H1 (cell line): ENCODE measurements around the gene DKK3. TPM values are rescaled to one million over a fixed set of nuclear protein-coding genes. Genes with fewer than 3 reads are reported as not detected.

Experiments
- CTCF ChIA-PET: fragments of 300-600 bp; sonication (Branson Sonifier 250); formaldehyde crosslinking; loops from one replicate; lab custom pipeline; 2021; ENCODE audit not compliant: partially characterized antibody; lab: Charles Lee
- POLR2A ChIA-PET: fragments of 300-600 bp; sonication (Branson Sonifier 250); formaldehyde crosslinking; loops from one replicate; lab custom pipeline; 2021; ENCODE audit warnings: inconsistent platforms; ENCODE audit not compliant: partially characterized antibody; lab: Charles Lee
- DNase-seq, 2 experiments: peaks; one replicate each; pipeline versions ENCODE4 v3.0.0 to v3.0.0-alpha.2; 2010 to 2022; ENCODE audit warnings: low spot score in 2 of 2, low read depth in 1 of 2, mixed read lengths in 1 of 2
- FAIRE-seq: peaks from 2 replicates; lab custom pipeline; 2011; peaks lifted over from hg19 to GRCh38; lab: Jason Lieb, UNC
- H2AFZ ChIP-seq: 2 replicates; pipeline ENCODE4 v1.8.1; 2012; ENCODE audit warnings: low read length, inconsistent platforms
- H2AK5ac ChIP-seq: 2 replicates; pipeline ENCODE4 v1.6.1; 2013; ENCODE audit warnings: low read depth, low read length
- H2BK120ac ChIP-seq: replicated peaks from 2 replicates; pipeline ENCODE3; 2013; ENCODE audit warnings: low read depth, low read length, inconsistent platforms
- H2BK12ac ChIP-seq: 2 replicates; pipeline ENCODE4 v1.6.1; 2013; ENCODE audit warnings: low read depth, low read length
- H2BK15ac ChIP-seq: 2 replicates; pipeline ENCODE4 v1.6.1; 2013; ENCODE audit warnings: low read length
- H2BK20ac ChIP-seq: 2 replicates; pipeline ENCODE4 v1.6.1; 2013; ENCODE audit warnings: low read length
- H2BK5ac ChIP-seq: 2 replicates; pipeline ENCODE4 v1.6.1; 2013; ENCODE audit warnings: low read depth, low read length
- H3K14ac ChIP-seq: 2 replicates; pipeline ENCODE4 v1.6.1; 2013; ENCODE audit warnings: inconsistent platforms; ENCODE audit not compliant: insufficient read length
- H3K18ac ChIP-seq: 2 replicates; pipeline ENCODE4 v1.6.1; 2013; ENCODE audit warnings: low read length; ENCODE audit errors: extremely low read depth
- H3K23ac ChIP-seq: 2 replicates; pipeline ENCODE4 v1.6.1; 2013; ENCODE audit warnings: inconsistent platforms; ENCODE audit not compliant: insufficient read length
- H3K23me2 ChIP-seq: 2 replicates; pipeline ENCODE4 v1.6.1; 2013; ENCODE audit warnings: low read depth, low read length
- H3K27ac ChIP-seq: 2 replicates; pipeline ENCODE4 v1.6.1; 2011; ENCODE audit warnings: low read depth, low read length, inconsistent platforms
- H3K27me3 ChIP-seq, 4 experiments: replicated peaks in 1 of 4; 1 replicate in 1 of 4; 2 replicates in 3 of 4; pipeline versions ENCODE4 v1.6.1 to v1.8.1; 2011 to 2013; ENCODE audit warnings: low read length in 3 of 4, mild to moderate bottlenecking in 3 of 4, inconsistent platforms in 2 of 4, mixed read lengths in 2 of 4, moderate library complexity in 1 of 4; ENCODE audit not compliant: control insufficient read depth in 3 of 4, insufficient read depth in 3 of 4; ENCODE audit errors: extremely low read depth in 1 of 4
- H3K36me3 ChIP-seq, 4 experiments: 2 replicates each; pipeline versions ENCODE4 v1.6.1 to v1.8.1; 2011 to 2013; ENCODE audit warnings: mild to moderate bottlenecking in 4 of 4, low read length in 3 of 4, moderate library complexity in 2 of 4, control low read depth in 1 of 4, inconsistent platforms in 1 of 4; ENCODE audit not compliant: insufficient read depth in 4 of 4, control insufficient read depth in 2 of 4
- H3K4ac ChIP-seq: replicated peaks from 2 replicates; pipeline ENCODE3; 2013; ENCODE audit warnings: low read length, low read depth, mixed read lengths, inconsistent platforms; ENCODE audit not compliant: insufficient read length
- H3K4me1 ChIP-seq, 4 experiments: replicated peaks in 1 of 4; 1 replicate in 1 of 4; 2 replicates in 3 of 4; pipeline versions ENCODE4 v1.6.1 to v1.8.1; 2011 to 2013; ENCODE audit warnings: low read length in 3 of 4, inconsistent platforms in 2 of 4, mixed read lengths in 1 of 4; ENCODE audit not compliant: insufficient read depth in 4 of 4, control insufficient read depth in 3 of 4
- H3K4me2 ChIP-seq, 2 experiments: 2 replicates each; pipeline versions ENCODE4 v1.6.1 to v1.8.1; 2011 to 2013; ENCODE audit warnings: low read depth in 2 of 2, low read length in 2 of 2, control low read depth in 1 of 2, inconsistent platforms in 1 of 2, mild to moderate bottlenecking in 1 of 2; ENCODE audit not compliant: insufficient read depth in 1 of 2
- H3K4me3 ChIP-seq, 4 experiments: fragments of 200-600, 300-600 bp in 1 of 4; sonication (generic), shearing (Covaris generic), sonication (Bioruptor Twin) in 1 of 4; 2 replicates each; pipeline versions ENCODE4 v1.5.1 to v1.8.1; 2011 to 2016; ENCODE audit warnings: low read length in 4 of 4, low read depth in 3 of 4, control low read depth in 2 of 4, inconsistent platforms in 2 of 4, mild to moderate bottlenecking in 2 of 4, mixed read lengths in 1 of 4, moderate library complexity in 1 of 4; ENCODE audit not compliant: insufficient read depth in 2 of 4; ENCODE audit errors: extremely low read depth in 1 of 4
- H3K56ac ChIP-seq: replicated peaks from 2 replicates; pipeline ENCODE3; 2013; ENCODE audit warnings: low read depth, mild to moderate bottlenecking, mixed read lengths, low read length, inconsistent platforms; ENCODE audit not compliant: insufficient read length
- H3K79me1 ChIP-seq: 2 replicates; pipeline ENCODE4 v1.6.1; 2013; ENCODE audit warnings: low read depth, low read length, control low read depth
- H3K79me2 ChIP-seq, 2 experiments: 2 replicates each; pipeline versions ENCODE4 v1.6.1 to v1.8.1; 2012 to 2013; ENCODE audit warnings: low read length in 2 of 2, mild to moderate bottlenecking in 2 of 2, inconsistent platforms in 1 of 2; ENCODE audit not compliant: insufficient read depth in 2 of 2, control insufficient read depth in 1 of 2
- H3K9ac ChIP-seq, 4 experiments: replicated peaks in 1 of 4; 1 replicate in 1 of 4; 2 replicates in 3 of 4; pipeline versions ENCODE4 v1.6.1 to v1.8.1; 2011 to 2013; ENCODE audit warnings: low read depth in 3 of 4, low read length in 3 of 4, control low read depth in 2 of 4, mild to moderate bottlenecking in 2 of 4, moderate library complexity in 2 of 4, inconsistent platforms in 1 of 4; ENCODE audit errors: extremely low read depth in 1 of 4
- H3K9me3 ChIP-seq, 2 experiments: 2 replicates each; pipeline versions ENCODE4 v1.6.1 to v1.8.1; 2012 to 2013; ENCODE audit warnings: mild to moderate bottlenecking in 2 of 2, moderate library complexity in 2 of 2, control low read depth in 1 of 2, inconsistent platforms in 1 of 2, low read depth in 1 of 2, low read length in 1 of 2, mixed read lengths in 1 of 2; ENCODE audit not compliant: insufficient read depth in 2 of 2
- H4K20me1 ChIP-seq, 2 experiments: replicated peaks in 1 of 2; 2 replicates each; pipeline versions ENCODE3 to v1.8.1; 2011 to 2013; ENCODE audit warnings: inconsistent platforms in 2 of 2, low read length in 2 of 2, mild to moderate bottlenecking in 1 of 2; ENCODE audit not compliant: insufficient read depth in 2 of 2, control insufficient read depth in 1 of 2
- H4K5ac ChIP-seq: 2 replicates; pipeline ENCODE4 v1.6.1; 2013; ENCODE audit warnings: low read length, low read depth, mixed read lengths, inconsistent platforms; ENCODE audit not compliant: insufficient read length
- H4K8ac ChIP-seq: 2 replicates; pipeline ENCODE4 v1.8.0; 2013; ENCODE audit warnings: mild to moderate bottlenecking, moderate library complexity, low read length, inconsistent platforms; ENCODE audit not compliant: insufficient read depth; ENCODE audit errors: extremely low read depth
- H4K91ac ChIP-seq: replicated peaks from 2 replicates; pipeline ENCODE3; 2013; ENCODE audit warnings: low read length, mixed read lengths, inconsistent platforms; ENCODE audit not compliant: insufficient read length
- BCL11A ChIP-seq, 2 experiments: IDR thresholded peaks; one replicate each; pipeline ENCODE4 v1.6.1; 2011; ENCODE audit warnings: low read depth in 2 of 2, low read length in 2 of 2, mild to moderate bottlenecking in 2 of 2
- BRCA1 ChIP-seq: IDR thresholded peaks from 2 replicates; pipeline ENCODE4 v1.6.1; 2012; ENCODE audit warnings: low read depth, low read length, improper control_type of control experiment
- EGR1 ChIP-seq: IDR thresholded peaks from 2 replicates; pipeline ENCODE4 v1.6.1; 2011; ENCODE audit warnings: low read depth, low read length, borderline replicate concordance
- KDM4A ChIP-seq: IDR thresholded peaks from one replicate; pipeline ENCODE4 v1.7.1; 2012; ENCODE audit warnings: low read depth, mild to moderate bottlenecking, moderate library complexity, low read length, inconsistent platforms; ENCODE audit not compliant: severe bottlenecking
- PHF8 ChIP-seq: fragments of 200-600 bp; sonication (generic); conservative IDR thresholded peaks from 2 replicates; pipeline ENCODE4 v1.7.1; 2012; ENCODE audit warnings: low read depth, mild to moderate bottlenecking, inconsistent platforms, low read length, moderate library complexity
- SUZ12 ChIP-seq: fragments of 200-600 bp; sonication (generic); IDR thresholded peaks from 2 replicates; pipeline ENCODE4 v1.6.1; 2012; ENCODE audit warnings: mild to moderate bottlenecking, inconsistent platforms, low read length, moderate library complexity, mixed read lengths
- TAF7 ChIP-seq: optimal IDR thresholded peaks from 2 replicates; pipeline ENCODE3; 2011; ENCODE audit warnings: low read depth, mild to moderate bottlenecking, inconsistent platforms, low read length, moderate library complexity, borderline replicate concordance
- WGBS, 2 experiments: shearing (Covaris generic) in 1 of 2; methylation state at CpG; one replicate each; pipeline versions ENCODE4 v1.1.6 to v1.1.7; 2013 to 2015; ENCODE audit warnings: low lambda C conversion rate in 2 of 2, mixed read lengths in 2 of 2, inconsistent platforms in 1 of 2, low coverage in 1 of 2, missing lambda C conversion rate in 1 of 2; ENCODE audit not compliant: insufficient replicate concordance in 2 of 2, insufficient coverage in 1 of 2, insufficient read length in 1 of 2; ENCODE audit errors: extremely low coverage in 1 of 2, missing lambda C conversion rate in 1 of 2; 5-methylcytosine and 5-hydroxymethylcytosine counted together
- long read RNA-seq, 2 experiments: library from RNA in 1 of 2; library from capped mRNA in 1 of 2; stranded (forward); transcript quantifications; one replicate each; pipeline ENCODE4 v2.0.0, GENCODE V29; 2021; ENCODE audit warnings: inconsistent platforms in 1 of 2
- polyA minus RNA-seq, 3 experiments: library from RNA; depleted of rRNA, polyadenylated mRNA; stranded (reverse); fragments of >200 nt; gene quantifications; 1 replicate in 2 of 3; 2 replicates in 1 of 3; pipeline ENCODE4 v1.2.3, GENCODE V29; 2011
- polyA plus RNA-seq, 7 experiments: library from polyadenylated mRNA; depleted of rRNA in 3 of 7; stranded (reverse) in 5 of 7; unstranded in 2 of 7; fragments of >200 nt in 5 of 7; fragments of 200-250 nt in 2 of 7; gene quantifications; 1 replicate in 5 of 7; 2 replicates in 1 of 7; 4 replicates in 1 of 7; pipeline versions ENCODE4 v1.2.1 to v1.2.3, GENCODE V29; 2011 to 2013; ENCODE audit warnings: missing spikeins in 2 of 7, mixed read lengths in 2 of 7
- total RNA-seq: library from RNA; stranded (reverse); fragmentation: NEBNext Ultra II Directional; extraction: Animal tissue kit (Norgen Biotek cat#: 25700); gene quantifications from 2 replicates; pipeline ENCODE4 v1.2.1, GENCODE V29; 2021

The DKK3 gene
- total RNA-seq, result 30.0 and 30.2 TPM in 2 replicates
- 40.1 and 51.0 TPM in 2 replicates for polyA plus RNA-seq (2011; rRNA removed)
- polyA plus RNA-seq (2011; cell fraction: cytosol; rRNA removed), result 47.2 TPM
- polyA plus RNA-seq (2011; cell fraction: nucleus; rRNA removed), result 32.6 TPM
- 22.0 to 30.0 TPM (median 28.4 TPM) in 4 replicates for polyA plus RNA-seq (2012, experiment 1 of 2)
- polyA plus RNA-seq (2012, experiment 2 of 2), result 26.0 TPM
- polyA plus RNA-seq (2013, experiment 1 of 2), result 18.9 TPM
- 19.7 TPM for polyA plus RNA-seq (2013, experiment 2 of 2)
- polyA minus RNA-seq (2011; rRNA and poly(A)+ RNA removed), result 40.5 and 47.6 TPM in 2 replicates
- polyA minus RNA-seq (2011; cell fraction: cytosol; rRNA and poly(A)+ RNA removed), result 23.2 TPM
- polyA minus RNA-seq (2011; cell fraction: nucleus; rRNA and poly(A)+ RNA removed), result 25.2 TPM
- long read RNA-seq, experiment 1, partial matches to known transcripts, result 23 of 27 reads
- long read RNA-seq, experiment 1, other reads (novel, unspliced or antisense), result 2 of 27 reads
- long read RNA-seq, experiment 2, partial matches to known transcripts, result 3 of 6 reads
- long read RNA-seq, experiment 2, other reads (novel, unspliced or antisense), result 3 of 6 reads

GRCh38 chr11:12007769-12008737, at the start of gene DKK3:
Gene DKK3 (minus strand): TSS chr11:12008626. CDS start chr11:12008582, 44 bp downstream.
- H3K79me2 ChIP-seq, result no peaks in the 10 kb centered on the region
- WGBS, 2 experiments, result 13% methylated on average over 31 of the region's 71 CpGs; no CpG with 5 or more reads in 1 of the 2 experiments
- no peak within 1 kb of the TSS for H3K23ac ChIP-seq
- H3K14ac ChIP-seq, result no peak within 1 kb of the TSS
- FAIRE-seq (no peak), DNase-seq (peak in 1 of 2 experiments; percentile 66)
- H3K36me3 ChIP-seq, result no peaks in the 10 kb centered on the region; a peak in 1 of 8 replicates
- peak within 1 kb of the TSS; percentile 44 for H3K4ac ChIP-seq
- ChIA-PET POLR2A (interaction anchor here (0.5 to 3.3 kb wide), 8 partner anchors 8 to 940 kb away, joined by 3 to 10 read pairs (median 4); partner anchors contain the start of gene USP47), CTCF (interaction anchor here (1.1 to 4.2 kb wide), 9 partner anchors 11 to 260 kb away, joined by 3 to 30 read pairs (median 4); no protein-coding TSS in a partner anchor)
- H3K9ac ChIP-seq, result peak within 1 kb of the TSS; percentile 24 to 73 (median 61); a peak in 6 of 7 replicates
- H3K4me1 ChIP-seq, result peaks cover 0 to 19% (median 5%) of the 10 kb centered on the region in 4 experiments; a peak in 6 of 7 replicates
- H3K79me1 ChIP-seq, result no peaks in the 10 kb centered on the region
- peak within 1 kb of the TSS; percentile 75 for H4K8ac ChIP-seq
- no peak within 1 kb of the TSS for H2AK5ac ChIP-seq
- H3K18ac ChIP-seq, result peak within 1 kb of the TSS; percentile 36; the same call in 1 of the 2 replicates
- H3K4me2 ChIP-seq, result peak within 1 kb of the TSS; percentile 91 to 92
- H3K4me3 ChIP-seq, result peak within 1 kb of the TSS; percentile 70 to 80 (median 72)
- peak within 1 kb of the TSS; percentile 43; the same call in 1 of the 2 replicates for H2BK12ac ChIP-seq
- peaks cover 0 to 13% (median 10%) of the 10 kb centered on the region in 4 experiments; a peak in 4 of 7 replicates for H3K27me3 ChIP-seq
- H3K9me3 ChIP-seq, result no peaks in the 10 kb centered on the region
- H2AFZ ChIP-seq, result peak within 1 kb of the TSS; percentile 90
- H2BK15ac ChIP-seq, result peak within 1 kb of the TSS; percentile 61
- no peak within 1 kb of the TSS for H2BK20ac ChIP-seq
- peak within 1 kb of the TSS; percentile 32; the same call in 1 of the 2 replicates for H2BK5ac ChIP-seq
- H4K91ac ChIP-seq, result no peak within 1 kb of the TSS
- no peak within 1 kb of the TSS for H3K27ac ChIP-seq
- H2BK120ac ChIP-seq, result no peak within 1 kb of the TSS
- peaks cover 0 to 13% of the 10 kb centered on the region in 2 experiments for H4K20me1 ChIP-seq
- peak within 1 kb of the TSS; percentile 51 for H4K5ac ChIP-seq
- peaks cover 12% of the 10 kb centered on the region; the same call in 1 of the 2 replicates for H3K23me2 ChIP-seq
- peak within 1 kb of the TSS; percentile 11 for H3K56ac ChIP-seq
- no peak for TF ChIP-seq EGR1
- no peak for TF ChIP-seq BCL11A (IDR thresholded peaks at IDR 0.05; ENCODE audit: low read depth in 2 of 2, low read length in 2 of 2)
- TF ChIP-seq KDM4A, result peak; percentile 79
- no peak for TF ChIP-seq TAF7
- TF ChIP-seq BRCA1, result no peak
- 0 out of 2 replicates have a peak, but pooled peaks have one; percentile 29 for TF ChIP-seq SUZ12
- TF ChIP-seq PHF8, result peak; percentile 11; the same call in 1 of the 2 replicates
